C1 segment of cervical spinal cord (tissue), 14 donors: Measurements from ENCODE around the gene PUSL1.

ENCODE experiments used
- DNase-seq, 14 donors: peaks; one replicate each; lab custom pipeline; 2025; lab: John Stamatoyannopoulos, UW

PUSL1 gene

DNA sequence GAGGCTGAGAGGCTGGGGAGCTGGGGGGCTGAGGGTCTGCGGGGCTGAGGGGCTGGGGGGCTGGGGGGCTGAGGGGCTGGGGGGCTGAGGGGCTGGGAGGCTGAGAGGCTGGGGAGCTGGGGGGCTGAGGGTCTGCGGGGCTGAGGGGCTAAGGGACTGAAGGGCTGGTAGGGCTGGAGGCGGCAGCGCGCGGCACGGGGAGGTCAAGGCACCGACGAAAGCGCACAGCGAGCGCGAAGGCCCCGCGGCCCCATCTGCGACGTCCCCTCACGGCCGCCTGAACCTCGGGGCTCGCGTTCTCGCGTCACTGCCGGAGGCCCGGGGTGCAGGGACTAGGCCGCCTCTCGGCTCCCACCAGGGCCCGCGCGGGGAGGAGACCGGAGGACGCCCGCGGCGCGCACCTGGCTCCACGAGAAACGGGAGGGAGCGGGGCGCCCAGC, 15.7 kb downstream of the PUSL1 start:
- DNase-seq: no peak

DNA sequence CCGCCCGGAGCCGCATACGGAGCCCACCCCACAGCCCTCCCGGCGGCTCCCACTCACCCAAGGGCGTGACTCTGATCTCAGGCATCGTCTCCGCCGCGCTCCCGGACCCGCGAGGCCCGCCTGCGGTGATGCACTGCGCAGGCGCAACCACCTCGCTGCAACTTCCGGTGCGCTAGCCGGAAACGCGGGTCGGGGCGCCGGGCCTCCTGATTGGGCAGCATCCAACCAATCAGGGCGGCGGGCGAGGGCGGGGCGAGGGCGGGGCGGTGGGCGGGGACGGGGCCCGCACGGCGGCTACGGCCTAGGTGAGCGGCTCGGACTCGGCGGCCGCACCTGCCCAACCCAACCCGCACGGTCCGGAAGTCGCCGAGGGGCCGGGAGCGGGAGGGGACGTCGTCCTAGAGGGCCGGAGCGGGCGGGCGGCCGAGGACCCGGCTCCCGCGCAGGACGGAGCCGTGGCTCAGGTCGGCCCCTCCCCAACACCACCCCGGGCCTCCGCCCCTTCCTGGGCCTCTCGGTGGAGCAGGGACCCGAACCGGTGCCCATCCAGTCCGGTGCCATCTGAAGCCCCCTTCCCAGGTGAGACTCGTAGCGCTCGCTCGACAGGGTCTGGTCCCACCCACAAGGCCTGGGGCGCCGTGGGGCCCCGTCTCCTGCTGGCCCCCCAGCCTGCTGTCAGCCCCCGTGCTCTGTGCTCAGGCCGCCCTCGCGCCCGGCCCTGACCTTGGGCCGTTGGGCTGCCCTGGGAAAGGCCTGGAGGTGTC, 16.3 kb downstream of the PUSL1 start, which contains the start of the genes CPTP and INTS11:
Gene CPTP (plus strand): TSS at position 279 of the 764 bp plus-strand sequence. CDS start 2,109 bp downstream, outside the sequence.
Gene INTS11 (minus strand): TSS at position 137 of the 764 bp plus-strand sequence. CDS start 52 bp downstream, at position 85.
- DNase-seq: peak; percentile 17 to 96 (median 84)

DNA sequence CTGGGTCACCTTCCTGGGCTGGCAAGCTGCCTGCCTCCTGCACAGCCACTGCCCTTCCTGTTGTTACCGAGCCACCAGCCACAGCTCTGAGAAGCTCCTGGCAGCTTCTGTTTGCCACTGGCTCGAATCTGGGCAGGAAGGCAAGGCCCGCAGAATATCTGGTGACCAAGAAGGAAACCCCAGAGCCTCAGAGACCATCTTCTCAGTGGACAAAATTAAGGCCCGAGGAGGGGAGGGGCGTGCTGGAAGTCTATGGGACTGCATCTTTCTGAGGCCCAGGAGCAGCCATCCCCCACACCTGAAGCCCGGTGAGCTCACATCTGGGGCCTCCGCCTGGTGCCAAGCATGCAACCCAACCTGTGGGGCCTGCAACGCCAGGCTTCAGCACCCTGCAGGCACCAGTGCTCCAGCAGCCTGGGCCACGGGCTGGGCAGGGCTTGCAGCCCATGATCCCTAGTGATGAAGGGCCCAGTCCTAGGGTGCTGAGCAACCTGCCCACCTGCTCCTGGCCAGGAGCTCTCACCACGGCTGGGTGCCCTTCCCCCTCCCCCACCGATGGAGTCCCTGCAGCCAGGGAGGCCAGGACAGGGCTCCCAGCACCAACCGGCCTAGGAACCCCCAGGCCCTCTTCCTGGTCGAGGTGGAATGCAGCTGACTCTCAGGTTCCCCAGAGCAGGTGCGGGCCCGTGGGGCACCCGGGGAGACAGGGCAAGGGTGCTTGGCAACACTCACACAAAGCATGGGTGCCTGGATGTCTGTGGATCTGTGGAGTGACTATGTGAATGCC, 17.1 kb downstream of the PUSL1 start:
- no peak for DNase-seq

DNA sequence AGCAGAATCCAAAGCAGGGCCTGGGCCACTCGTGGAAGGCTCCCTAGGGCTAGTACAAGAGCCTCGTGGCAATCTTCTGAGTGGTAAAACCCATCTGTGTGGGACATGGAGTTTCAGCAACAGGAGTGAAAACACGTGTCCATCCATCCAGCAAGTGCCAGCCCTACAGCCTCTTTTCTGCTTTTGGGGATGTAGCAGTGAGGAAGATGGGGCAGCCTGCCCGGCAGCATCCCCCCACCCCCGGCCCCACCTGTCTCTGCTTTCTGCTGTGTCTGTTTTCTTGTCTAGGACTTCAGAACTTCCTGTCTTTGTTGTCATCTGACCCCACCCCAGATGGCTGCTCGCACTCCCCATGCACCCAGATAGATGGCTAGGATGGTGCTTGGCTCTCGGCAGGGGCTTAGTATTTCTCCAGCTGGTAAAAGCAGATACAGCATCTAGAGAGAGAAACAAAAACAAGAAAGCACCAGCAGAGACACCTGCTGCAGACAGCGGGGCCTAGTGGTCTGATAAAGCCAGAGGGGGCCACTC, 17.7 kb downstream of the PUSL1 start:
- DNase-seq: no peak

DNA sequence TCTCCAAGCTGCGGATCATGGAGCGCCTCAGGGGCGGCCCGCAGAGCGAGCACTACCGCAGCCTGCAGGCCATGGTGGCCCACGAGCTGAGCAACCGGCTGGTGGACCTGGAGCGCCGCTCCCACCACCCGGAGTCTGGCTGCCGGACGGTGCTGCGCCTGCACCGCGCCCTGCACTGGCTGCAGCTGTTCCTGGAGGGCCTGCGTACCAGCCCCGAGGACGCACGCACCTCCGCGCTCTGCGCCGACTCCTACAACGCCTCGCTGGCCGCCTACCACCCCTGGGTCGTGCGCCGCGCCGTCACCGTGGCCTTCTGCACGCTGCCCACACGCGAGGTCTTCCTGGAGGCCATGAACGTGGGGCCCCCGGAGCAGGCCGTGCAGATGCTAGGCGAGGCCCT, 18.9 kb downstream of the PUSL1 start:
- DNase-seq: no peak

DNA sequence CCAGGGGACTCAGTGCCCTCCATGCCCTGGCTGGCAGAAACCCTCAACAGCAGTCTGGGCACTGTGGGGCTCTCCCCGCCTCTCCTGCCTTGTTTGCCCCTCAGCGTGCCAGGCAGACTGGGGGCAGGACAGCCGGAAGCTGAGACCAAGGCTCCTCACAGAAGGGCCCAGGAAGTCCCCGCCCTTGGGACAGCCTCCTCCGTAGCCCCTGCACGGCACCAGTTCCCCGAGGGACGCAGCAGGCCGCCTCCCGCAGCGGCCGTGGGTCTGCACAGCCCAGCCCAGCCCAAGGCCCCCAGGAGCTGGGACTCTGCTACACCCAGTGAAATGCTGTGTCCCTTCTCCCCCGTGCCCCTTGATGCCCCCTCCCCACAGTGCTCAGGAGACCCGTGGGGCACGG, 19.9 kb downstream of the PUSL1 start:
- DNase-seq: no peak

DNA sequence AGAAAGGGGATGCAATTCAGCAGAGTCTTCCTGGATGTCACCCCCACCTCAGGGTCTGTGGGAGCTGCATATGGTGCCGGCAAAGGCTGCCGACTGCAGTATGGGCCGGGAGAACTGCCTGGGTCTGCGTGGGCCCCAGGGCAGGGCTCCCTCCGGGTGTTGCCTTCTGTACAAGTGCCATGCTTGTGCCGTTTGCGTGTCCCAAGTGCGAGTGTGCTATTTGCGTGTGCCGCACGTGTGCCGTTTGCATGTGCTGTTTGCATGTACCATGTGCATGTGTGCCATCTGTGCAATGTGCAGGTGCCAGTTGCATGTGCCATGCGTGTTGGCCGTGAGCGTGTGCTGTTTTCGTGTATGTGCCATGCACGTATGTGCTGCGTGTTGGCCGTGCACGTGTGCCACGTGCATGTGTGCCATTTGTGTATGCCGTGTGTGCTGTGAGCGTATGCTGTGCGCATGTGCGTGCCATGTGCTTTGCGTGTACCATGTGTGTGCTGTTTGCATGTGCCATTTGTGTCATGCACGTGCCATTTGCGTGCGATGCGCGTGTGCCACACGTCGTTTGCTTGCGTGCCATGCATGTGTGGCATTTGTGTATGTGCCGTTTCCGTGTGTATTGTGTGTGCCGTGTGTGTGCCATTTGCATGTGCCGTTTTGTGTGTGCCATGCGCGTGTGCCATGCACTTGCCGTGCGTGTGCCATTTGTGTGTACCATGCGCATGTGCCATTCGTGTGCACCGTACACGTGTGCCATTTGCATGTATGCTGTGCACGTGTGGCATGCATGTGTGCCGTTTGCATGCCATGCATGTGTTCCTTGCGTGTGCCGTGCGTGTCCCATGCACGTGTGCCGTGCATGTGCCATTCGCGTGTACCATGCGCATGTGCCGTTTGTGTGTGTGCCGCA, 21.2 kb downstream of the PUSL1 start:
- no peak for DNase-seq

DNA sequence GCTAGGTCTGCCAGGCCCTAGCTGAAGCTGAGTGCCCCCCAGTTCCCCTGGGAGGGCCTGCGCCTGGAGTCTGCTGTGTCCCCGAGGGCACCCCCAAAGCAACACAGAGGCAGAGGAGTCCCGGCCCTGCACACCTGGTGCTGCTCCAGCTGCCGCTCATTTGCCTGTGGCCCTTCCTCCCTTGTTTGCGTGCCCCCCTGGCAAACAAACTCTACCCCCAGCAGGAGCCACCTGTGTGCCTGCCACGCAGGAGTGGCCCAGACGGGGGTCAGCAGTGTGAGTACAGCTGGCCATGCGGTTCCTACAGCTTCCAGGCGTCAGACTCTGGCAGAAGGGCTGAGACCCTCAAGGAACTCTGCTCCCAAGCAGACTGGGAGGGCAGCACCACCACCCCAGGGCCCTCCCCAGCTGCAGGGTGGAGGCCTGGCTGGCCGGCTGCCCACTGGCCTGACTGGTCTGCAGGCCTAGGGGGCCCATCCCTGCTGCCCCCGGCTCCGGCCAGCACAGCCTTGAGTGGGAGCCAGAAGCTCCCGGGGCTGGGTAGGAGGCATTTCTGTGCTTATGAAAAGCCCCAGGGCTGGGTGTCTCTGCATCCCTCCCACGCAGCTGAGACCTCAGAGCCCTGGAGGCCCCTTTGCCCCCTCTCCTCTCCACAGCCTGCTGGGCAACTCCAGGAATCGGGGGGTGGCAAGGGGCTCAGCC, 22.1 kb downstream of the PUSL1 start:
- no peak for DNase-seq

DNA sequence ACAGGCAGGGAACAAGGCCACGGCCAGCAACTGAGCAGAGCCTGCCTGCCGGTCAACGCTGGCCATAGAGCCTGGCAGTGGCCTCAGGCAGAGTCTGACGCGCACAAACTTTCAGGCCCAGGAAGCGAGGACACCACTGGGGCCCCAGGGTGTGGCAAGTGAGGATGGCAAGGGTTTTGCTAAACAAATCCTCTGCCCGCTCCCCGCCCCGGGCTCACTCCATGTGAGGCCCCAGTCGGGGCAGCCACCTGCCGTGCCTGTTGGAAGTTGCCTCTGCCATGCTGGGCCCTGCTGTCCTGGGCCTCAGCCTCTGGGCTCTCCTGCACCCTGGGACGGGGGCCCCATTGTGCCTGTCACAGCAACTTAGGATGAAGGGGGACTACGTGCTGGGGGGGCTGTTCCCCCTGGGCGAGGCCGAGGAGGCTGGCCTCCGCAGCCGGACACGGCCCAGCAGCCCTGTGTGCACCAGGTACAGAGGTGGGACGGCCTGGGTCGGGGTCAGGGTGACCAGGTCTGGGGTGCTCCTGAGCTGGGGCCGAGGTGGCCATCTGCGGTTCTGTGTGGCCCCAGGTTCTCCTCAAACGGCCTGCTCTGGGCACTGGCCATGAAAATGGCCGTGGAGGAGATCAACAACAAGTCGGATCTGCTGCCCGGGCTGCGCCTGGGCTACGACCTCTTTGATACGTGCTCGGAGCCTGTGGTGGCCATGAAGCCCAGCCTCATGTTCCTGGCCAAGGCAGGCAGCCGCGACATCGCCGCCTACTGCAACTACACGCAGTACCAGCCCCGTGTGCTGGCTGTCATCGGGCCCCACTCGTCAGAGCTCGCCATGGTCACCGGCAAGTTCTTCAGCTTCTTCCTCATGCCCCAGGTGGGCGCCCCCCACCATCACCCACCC, 22.9 kb downstream of the PUSL1 start, which contains the start of gene TAS1R3:
Gene TAS1R3 (plus strand): TSS at position 213 of the 898 bp plus-strand sequence. CDS start 66 bp downstream, at position 279.
- DNase-seq: no peak

DNA sequence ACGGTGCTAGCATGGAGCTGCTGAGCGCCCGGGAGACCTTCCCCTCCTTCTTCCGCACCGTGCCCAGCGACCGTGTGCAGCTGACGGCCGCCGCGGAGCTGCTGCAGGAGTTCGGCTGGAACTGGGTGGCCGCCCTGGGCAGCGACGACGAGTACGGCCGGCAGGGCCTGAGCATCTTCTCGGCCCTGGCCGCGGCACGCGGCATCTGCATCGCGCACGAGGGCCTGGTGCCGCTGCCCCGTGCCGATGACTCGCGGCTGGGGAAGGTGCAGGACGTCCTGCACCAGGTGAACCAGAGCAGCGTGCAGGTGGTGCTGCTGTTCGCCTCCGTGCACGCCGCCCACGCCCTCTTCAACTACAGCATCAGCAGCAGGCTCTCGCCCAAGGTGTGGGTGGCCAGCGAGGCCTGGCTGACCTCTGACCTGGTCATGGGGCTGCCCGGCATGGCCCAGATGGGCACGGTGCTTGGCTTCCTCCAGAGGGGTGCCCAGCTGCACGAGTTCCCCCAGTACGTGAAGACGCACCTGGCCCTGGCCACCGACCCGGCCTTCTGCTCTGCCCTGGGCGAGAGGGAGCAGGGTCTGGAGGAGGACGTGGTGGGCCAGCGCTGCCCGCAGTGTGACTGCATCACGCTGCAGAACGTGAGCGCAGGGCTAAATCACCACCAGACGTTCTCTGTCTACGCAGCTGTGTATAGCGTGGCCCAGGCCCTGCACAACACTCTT, 23.8 kb downstream of the PUSL1 start:
- no peak for DNase-seq

DNA sequence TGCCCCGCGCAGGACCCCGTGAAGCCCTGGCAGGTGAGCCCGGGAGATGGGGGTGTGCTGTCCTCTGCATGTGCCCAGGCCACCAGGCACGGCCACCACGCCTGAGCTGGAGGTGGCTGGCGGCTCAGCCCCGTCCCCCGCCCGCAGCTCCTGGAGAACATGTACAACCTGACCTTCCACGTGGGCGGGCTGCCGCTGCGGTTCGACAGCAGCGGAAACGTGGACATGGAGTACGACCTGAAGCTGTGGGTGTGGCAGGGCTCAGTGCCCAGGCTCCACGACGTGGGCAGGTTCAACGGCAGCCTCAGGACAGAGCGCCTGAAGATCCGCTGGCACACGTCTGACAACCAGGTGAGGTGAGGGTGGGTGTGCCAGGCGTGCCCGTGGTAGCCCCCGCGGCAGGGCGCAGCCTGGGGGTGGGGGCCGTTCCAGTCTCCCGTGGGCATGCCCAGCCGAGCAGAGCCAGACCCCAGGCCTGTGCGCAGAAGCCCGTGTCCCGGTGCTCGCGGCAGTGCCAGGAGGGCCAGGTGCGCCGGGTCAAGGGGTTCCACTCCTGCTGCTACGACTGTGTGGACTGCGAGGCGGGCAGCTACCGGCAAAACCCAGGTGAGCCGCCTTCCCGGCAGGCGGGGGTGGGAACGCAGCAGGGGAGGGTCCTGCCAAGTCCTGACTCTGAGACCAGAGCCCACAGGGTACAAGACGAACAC, 24.5 kb downstream of the PUSL1 start:
- no peak for DNase-seq

DNA sequence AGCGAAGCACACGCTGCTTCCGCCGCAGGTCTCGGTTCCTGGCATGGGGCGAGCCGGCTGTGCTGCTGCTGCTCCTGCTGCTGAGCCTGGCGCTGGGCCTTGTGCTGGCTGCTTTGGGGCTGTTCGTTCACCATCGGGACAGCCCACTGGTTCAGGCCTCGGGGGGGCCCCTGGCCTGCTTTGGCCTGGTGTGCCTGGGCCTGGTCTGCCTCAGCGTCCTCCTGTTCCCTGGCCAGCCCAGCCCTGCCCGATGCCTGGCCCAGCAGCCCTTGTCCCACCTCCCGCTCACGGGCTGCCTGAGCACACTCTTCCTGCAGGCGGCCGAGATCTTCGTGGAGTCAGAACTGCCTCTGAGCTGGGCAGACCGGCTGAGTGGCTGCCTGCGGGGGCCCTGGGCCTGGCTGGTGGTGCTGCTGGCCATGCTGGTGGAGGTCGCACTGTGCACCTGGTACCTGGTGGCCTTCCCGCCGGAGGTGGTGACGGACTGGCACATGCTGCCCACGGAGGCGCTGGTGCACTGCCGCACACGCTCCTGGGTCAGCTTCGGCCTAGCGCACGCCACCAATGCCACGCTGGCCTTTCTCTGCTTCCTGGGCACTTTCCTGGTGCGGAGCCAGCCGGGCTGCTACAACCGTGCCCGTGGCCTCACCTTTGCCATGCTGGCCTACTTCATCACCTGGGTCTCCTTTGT, 25.3 kb downstream of the PUSL1 start:
- no peak for DNase-seq

DNA sequence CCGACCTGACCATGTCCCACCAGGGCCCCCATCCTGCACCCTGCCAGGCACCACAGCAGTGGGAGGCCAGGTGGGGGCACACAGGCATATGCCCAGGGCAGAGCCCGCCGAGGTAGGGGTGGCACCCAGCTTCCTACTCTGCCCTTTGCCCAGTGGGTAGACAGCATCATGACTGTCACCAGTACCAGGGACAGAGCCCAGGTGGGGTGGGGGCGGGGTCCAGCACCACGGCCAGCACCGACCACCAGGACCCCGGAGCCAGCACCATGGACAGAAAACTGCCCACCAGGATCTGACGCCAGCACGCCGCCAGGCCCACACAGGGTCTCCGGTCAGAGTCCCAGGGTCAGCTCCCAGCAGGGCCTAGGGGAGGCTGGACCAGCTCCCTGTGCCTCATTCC, 26.4 kb downstream of the PUSL1 start:
- no peak for DNase-seq

DNA sequence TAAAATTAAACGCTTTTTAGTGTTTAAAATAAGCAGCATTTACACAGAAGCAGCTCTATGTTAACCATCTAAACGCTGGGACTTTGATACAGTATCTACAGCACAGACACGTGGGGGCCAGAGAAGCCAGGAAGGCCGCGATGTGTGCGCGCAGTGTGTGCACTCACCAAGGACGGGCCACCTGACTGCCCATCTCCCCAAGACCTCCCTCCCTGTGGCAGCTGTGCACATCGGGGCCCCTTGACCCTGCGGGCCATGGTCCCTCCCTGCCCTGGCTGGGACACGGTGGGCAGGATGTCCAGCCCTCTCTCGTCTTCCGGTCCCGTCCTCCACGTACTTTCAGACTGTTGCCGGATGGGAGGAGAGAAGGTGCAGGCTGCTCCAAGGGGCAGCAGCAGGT, 26.9 kb downstream of the PUSL1 start:
- DNase-seq: no peak

DNA sequence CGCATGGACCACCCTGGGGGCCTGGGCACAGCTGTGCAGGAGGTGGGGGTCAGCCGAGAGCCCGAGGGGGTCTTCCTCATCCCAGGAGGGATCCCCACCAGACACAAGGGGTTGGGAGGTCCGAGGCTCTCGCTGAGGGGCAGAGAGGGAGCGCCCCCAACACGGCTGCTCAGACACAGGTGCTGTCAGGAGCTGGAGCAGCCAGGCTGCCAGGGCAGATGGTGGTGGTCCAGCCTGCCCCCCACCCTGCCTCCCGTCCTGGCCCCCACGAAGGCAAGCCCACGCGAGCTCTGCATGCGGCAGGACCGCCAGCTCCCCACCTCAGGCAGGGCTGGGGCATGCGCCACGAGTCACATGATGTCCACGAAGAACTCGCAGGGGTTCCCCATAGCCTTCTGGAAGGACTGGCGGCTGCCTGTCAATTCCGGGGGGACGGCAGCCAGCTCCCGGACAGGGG, 27.4 kb downstream of the PUSL1 start:
- DNase-seq: no peak

DNA sequence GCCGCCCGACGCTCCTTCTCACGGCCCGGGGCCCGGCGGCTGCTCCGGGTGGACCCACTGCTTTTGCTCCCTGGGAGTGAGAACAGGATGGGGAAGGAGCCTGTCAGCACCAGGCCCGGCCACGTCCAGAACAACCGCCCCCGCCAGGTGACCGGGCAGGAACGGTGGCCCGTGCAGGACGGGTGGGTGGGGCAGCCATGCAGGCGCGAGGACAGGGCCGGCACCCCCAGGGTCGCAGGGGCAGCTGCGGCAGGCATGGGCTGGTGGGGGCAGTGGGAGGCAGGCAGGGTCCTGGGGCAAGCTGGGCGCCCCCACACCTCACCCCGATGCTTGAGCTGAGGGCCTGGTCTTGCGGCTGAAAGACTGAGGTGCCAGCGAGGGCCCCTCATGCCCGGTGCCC, 28.0 kb downstream of the PUSL1 start:
- DNase-seq: no peak

DNA sequence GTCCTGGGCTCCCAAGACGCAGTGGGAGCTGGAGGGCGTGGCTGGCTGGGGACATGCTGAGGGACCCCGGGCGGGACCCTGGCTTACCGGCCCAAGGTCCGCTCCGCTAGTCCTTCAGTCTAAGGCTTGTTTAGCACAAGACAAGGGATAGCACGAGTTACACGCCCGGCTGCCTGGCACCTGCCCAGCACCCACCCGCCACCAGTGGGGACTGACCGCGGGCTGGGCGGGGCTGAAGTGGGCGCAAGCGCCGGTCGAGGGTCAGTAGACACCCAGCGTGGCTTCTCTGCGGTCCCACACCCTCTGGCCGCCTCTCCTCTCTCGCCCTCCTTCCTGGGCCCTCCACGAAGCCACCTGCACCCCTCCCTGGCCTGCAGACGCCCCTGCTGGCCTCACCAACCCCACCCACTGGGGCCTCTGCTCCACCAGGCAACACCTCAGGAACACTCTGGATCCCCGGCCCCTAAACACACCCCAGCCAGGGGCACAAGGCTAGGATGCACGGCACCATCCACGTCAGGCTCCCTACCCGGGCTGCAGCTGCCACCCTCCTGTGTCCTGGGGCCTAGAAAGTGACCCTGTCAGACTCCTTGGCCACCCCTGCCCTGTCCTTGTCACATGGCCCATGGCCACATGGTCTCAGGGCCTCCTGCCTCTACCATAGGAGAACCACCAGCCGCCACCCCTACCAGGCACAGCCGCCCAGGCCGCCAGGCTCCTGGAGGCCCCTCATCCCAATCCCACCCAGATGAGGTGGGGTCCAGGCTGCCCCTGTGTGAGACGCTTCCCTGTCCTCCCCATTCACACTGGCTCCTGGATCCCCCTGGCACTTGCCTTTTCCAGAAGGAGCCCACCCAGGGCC, 28.8 kb downstream of the PUSL1 start:
- no peak for DNase-seq
